GM19455 (cell line): ENCODE data around the gene LHX4.

Experiments
- ATAC-seq: cut with Tn5 transposase; IDR thresholded peaks from one replicate; pipeline ENCODE4 v1.9.1; 2021; ENCODE audit not compliant: unreplicated experiment

The LHX4 gene

DNA sequence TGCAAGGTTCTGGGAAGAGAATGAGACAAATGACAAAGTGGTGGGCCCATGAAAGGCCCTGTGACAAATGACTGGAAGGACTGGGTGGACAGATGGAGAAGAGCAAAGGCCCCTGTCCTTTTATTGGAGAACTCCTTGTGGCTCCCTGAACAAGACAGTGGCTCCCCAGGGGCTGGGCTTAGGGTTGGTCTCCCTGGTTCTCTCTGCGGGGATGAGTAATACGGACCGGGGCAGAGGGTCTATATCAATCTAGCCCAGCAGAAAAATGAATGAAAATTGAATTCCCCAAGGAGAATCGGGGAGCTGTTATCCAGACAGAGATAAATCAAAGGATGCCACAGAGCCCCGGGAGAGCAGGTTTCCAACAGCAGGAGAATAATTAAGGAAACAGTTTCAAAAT lies 5.2 kb upstream of the LHX4 start:
- no peak for ATAC-seq

DNA sequence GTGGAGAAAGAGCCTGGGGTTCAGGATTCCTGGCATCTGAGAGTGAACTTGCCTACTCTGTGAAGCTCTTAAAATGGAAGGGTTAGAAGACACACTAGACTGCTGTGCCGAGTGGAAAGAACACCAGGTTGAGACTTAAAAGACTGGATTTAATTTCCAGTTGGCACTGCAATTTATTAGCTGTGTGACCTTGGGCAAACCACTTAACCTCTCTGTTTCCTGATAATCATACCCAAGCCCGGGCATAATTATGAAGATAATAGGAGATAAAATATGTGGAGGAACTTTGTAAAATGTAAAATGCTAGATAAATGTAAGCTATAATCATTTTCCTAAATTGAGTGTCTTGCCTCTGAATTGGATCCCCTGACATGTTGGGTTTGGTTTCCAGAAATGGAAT lies 4.7 kb upstream of the LHX4 start:
- no peak for ATAC-seq

DNA sequence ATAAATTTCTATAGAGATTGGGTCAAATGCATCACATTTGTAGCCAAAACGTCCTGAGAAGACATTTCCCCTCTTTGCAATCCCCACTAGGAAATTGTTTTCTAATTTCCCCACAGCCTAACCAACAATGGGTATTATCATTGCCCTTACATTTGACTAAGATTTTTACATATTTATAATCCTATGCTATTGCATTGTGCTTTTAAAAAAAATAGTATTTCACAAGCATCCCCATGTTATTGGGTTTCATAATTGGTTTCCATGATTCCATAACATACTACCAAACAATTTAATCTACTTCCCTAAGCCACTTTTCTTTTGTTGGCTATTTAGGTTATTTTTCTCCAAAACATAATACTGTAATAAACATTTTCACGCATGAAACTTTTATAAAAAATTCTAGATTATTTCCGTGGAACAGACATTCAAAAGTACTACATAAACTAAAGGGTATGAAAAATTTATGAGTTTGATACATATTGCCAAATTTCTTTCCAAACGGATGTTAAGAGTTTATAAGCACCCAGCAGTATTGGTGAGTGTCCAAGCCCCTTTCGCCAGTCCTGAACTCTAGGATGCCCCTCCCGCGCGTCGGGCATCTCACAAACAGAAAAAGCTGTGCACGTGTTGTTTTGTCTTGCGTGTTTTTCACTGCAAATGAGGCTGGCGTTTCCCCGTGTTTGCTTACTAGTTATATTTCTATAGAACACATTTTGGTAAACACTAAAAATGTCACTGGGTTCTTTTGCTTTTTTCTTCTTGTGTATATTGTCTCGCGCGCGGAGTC lies 2.0 kb upstream of the LHX4 start:
- no peak for ATAC-seq

DNA sequence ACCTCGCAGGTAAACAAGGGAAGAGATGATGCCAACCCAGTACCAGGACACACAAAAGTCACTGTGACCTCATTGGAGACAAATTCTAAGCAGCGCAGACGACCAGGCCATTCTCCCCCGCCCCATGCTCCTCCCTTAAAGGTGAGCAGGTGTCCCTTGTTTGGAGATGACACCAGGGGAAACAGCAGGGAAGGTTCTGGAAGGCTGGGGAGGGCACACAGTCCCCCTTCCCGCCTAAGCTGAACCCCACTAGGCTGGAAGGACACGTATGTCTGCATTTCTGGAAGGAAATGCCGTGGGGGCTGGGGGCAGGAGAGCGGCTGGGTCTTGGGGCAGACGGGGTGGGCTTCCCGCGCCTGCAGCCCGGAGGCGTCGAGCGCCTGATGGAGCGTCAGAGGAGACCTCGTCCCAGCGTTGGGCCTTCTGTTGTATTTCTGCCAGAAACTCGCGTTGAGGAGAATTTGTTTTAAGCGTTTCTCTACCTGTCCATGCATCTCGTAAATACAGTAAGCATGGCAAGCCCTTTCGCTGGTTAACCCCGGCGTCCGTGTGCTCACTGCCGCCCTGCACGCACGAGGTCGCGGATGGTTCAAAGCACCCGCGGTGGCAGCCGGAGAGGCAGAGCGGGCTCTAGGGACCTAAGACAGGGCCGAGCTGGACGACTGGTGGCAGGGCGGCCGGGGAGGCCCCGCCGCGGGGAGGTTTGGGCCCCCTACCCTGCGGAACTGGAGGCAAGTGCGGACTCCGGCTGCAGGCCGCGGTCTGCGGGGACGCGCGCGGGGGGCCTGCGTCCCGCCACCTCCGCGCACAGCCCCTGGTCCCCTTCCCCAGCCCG lies 1.2 kb upstream of the LHX4 start:
- peak; percentile 12 for ATAC-seq

DNA sequence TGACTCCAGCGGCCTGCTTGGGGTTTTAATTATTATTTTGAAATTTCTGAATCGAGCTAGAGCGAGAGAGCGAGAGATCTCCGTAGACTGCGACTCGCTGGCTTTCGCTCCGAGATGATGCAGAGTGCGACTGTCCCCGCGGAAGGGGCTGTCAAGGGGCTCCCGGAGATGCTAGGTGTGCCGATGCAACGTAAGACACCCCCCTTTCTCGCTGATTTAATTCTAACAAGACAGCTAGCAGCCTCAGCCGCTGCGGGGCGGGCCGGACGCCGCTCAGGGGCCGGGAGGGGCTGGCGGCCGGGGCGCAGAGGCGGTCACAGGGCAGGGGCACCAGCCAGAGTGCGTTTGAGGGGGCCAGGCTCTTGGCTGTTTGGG lies 339 bp downstream of the LHX4 start:
- ATAC-seq = peak; percentile 16

DNA sequence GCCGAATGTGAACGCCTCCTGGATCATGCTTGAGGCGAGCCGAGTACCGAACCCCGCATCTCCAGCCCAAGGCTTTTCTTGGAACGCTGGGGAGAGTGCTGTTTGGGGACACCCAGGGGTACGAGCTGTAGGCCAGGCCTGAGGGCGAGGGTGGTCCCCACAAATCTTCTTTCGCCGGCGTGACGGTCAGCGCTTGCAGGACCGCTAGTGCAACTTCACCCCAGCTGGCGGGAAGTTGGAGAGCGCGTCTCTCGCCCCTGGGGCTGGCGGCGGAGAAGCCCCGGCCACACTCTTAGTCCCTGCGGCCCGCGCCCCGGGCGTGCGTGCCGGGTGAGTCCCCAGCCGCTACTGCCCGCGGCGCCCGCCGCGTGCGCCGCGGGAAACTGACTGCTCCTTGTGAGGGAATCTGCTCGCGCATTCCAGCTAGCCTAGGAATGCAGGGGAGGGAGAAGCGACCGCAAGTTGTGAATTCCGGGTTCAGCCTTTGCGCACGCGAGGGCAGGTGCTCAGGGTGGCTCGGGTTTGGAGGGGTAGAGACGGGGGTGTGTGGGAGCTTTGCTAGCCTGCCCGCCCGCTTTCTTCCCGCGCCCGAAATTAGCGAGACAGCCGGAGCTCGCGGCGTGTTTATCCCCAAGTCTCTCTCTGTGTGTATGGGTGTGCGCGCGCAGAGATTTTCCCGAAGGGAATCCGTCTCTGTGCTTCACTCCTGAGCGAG lies 884 bp downstream of the LHX4 start:
- no peak for ATAC-seq

DNA sequence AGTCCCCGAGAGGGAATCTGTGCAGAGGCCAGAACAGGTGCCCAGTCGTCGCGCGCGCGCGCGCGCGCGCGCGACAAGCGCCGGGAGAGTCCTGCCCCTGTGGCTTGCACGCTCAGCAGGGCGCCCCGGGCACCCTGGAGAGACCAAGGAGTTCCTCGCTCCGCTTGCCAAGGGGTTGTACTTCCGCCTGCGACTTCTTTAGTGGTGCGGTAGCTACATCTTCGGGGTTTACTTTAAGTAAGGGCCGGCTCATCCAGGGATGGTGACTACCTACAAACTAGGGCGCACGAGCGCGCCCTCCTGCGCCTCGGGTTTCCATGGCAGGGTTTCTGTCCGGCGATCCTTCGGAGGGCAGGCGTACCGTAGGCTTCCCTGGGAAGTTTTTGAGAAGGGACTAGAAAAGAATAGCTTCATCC lies 1.4 kb downstream of the LHX4 start:
- no peak for ATAC-seq

DNA sequence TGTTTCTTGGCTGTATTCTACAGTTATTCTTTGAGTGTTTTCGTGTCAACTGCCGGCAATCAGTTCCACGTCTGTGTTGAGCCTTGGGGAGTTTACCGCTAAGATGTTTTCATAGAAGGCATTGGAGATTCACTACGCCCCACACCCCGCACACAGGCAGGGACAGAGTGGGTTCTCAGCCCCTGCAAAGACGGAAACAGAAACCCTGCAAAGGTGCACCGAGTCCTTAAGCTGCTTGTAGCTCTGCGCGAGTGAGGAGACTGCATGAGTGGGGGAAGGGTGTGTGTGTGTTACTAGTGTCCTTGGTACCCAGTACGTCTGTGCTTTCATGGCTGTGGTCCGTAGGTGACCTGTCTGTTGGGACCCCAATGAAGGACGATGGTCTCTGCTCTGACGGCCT lies 1.9 kb downstream of the LHX4 start:
- no peak for ATAC-seq

DNA sequence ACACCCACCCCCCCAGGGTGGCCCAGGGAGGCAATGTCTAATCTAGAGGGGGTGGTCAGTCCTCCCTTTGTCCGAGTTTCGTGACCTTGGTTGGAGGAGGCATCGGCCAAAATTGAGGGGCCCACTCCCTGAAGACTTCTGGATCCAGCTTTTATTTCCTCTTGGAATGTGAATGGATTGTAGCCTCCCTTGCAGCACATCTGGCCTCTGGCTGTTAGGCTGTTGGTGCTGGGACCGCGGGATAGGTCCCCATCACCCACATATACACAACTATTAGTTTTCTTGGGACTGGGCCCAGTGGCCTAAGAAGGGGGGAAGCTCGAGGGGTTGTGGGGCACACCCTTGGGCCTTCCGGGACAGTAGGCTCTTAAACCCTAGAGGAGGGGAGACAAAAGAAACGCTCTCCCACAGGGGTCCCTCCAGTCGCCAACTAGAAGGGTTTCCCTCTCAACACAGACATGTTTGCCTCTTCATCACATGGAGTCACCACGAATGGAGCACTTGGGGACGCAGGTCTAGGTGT lies 2.5 kb downstream of the LHX4 start:
- ATAC-seq = no peak

DNA sequence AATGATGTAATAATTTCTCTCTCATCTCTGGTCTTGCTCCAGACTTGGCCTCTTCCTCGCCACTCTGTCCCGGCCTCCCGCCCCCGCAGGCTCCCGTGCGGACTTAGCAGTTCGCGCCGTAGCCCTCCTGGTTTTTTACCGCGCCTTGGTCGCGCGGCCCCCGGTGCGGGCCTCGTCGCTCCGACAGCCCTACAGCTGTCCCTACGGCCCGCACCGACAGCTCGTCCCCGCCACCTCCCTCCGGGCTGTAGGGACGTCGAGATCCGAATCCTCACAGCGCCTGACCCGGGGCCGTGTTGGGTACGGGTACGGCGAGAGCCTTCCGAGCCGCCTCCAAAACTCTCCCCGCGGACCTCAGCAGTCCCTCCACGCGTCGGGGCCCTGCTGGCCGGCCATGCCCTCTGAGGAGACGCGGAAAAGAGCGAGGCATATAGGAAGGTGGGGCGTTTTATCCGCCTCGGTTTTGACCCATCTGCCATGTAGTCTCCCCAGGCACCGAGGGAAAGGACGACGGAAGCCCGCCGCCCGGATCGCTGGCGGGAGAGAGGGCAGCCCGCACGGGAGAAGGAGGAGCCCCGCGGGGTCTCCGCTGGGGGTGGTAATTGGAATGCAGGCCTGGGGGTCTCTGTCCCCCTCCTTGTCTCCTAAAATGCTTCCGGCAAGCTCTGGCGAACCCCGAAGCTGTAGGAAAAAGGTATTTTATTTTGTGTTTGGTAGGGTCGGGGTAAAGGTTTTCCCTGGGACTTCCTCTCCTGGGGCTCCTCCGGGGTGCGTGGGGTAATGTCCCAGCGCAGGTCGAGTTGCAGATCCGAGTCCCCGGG lies 3.3 kb downstream of the LHX4 start:
- ATAC-seq = no peak

DNA sequence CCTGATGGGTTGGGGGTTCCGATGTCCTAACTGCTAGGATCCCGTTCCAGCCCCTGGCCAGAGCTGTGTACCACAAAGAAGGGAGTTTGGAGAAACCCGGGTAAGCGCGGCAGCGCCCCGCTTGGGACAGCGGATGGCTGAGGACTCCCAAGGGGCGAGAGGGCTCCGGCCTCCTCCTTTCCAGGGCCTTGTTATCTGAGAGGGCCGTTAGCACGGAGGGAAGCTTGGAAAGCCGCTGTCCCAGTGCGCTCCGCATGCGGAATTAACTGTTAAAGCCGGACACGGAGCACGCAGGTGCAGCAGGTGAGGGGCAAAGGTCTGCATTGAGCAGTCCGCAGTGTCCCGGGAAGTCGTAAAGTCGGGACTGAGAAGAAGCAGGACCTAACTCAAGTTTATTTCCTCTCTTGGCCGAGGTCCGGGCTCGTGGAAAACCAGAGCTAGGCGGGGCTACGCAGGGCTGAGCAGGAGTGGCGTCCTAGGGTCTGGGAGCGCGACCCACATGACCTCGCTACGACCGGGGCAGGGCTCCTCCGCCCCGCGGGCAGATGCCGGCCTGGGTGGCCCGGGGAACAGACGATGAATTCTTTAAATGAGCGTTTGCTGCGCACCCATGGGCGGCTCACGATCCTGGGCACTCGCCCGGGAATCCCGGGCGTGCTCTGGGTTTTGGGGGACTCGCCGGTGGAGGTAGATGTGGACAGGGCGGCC lies 4.5 kb downstream of the LHX4 start:
- ATAC-seq = no peak

DNA sequence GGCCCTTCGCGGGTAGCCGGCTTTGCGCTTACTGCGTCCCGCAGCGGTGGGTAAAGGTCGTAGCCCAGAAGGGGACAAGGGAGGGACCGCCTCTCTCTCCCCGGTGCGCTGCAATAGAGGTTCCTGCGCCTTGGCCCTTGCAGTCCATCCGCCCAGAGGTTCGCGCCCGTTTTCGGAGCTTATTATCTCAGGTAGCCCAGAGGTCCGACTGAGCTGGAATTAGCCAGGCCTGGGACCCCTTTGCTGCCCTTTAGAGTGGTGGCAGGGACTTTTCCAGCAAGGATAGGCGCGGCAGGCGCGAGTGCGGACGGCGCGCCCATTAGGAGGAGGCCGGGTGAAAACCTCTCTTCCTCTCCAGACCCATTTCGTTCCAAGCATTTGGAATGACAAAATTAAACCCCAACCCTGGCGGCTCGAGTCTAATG lies 5.0 kb downstream of the LHX4 start:
- no peak for ATAC-seq

DNA sequence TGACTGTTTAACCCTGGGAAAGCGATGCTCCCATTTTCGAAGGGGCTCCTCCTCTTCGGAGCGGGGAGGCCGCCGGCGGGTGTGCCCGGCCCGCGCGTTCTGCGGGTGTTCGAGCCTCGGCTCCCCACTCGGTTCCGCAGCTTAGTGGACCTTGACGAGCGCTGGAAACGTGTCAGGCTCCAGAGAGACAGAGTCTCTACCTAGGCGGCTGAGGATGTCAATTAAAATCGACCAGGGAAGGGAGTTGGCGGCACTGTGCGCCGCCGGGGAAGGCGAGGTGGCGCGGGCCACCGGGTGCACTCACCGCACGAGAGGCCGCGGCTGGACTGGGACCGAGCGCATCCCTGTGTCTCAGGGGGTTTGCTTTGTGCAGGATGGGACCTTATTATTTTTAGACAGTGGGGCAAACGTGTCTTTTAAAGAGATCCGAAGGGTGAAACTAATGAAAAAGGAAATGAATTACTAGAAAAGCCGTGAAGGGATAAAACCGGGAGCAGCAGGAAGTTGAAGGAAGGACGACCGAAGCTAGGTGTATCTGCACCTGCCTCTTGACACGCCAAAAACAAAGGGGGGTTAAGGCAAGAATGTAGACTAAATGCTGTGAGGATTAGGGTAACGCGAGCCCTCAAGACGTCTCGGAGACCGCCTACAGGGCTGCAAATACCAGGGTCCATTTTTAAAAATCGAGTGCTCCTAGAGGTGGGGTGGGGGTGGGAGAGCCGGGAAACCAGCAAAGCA lies 5.6 kb downstream of the LHX4 start:
- ATAC-seq = no peak

DNA sequence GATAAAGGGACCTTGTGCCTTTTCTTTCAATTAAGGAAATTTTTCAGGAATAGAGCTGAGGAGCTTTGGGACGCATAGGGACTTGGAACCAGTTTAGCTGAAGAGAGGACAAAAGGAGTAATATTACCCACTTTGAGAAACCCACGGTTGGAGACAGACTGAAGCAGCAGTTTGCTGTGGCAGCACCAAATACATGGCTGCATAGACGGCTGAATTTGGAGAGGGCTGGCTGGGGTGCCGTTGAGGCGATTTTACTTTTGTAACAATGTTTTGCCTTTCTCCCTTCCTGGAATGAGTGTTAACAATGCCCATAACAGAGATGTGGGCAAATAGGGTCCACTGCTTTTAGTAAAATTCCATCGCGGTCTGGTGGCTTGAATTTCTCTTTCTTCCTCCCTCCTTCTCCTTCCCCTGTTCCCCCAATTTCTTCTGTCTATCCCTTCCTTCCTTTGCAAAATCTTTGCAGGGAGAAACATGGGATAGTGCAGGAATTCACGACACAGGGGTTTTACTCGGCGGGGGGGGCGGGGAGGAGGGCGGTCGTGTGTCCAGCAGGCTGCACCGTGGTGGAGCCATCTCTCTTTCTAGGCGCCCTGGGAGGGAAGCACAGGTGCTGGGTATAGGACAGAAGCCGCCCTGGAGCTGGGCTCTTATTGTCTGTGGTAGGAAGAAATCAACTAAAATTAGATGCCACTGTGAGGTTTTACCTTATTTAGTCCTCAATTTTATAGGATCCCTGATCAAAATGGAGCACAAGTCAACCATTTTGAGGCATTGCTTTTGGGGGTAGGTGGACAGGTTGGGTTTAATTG lies 6.8 kb downstream of the LHX4 start:
- no peak for ATAC-seq

DNA sequence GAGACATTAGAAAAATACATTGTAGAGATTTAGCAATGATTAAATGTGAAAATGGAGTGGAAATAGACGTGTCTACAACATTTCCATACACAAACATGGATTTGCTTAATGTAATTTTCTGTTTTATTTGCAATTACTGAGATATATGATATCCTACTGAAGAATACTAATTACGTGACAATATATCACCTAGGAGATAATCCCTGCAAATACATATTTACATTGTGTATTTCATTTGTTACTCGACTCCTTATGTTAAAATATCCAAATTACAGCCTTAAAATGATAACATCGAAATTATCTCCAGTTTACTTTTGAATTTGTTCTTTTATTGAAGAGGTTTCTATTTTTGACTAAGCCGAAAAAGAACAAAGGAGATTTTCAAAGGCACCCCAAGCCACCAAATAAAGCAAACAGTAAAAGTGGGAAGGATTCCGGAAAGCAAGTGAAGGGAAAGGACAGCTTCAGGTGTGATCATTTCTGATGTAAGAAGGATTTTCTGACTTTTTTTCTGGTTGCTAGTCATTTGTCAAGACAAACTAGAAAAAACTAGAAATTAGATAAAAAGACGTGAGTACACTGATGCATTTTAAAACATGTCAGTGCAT lies 7.9 kb downstream of the LHX4 start:
- no peak for ATAC-seq

DNA sequence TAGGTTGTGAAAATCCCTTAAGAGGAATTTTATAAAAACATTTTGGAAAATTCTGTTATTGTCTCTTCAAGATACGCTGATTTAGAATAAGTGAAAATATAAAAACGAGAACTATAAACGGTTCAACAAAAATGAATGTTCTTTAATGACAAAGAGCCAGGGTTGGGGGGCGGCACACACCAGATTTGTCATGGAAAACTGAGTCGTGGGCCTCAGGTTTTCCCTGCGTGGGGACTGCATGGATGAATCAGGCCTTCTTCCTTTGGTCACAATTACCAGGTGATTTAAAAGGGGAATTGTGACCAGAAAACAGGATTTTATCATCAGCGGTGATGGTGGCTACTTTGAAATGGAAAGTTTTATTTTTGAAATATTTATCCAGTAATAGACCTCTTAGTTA lies 8.6 kb downstream of the LHX4 start:
- ATAC-seq = no peak

DNA sequence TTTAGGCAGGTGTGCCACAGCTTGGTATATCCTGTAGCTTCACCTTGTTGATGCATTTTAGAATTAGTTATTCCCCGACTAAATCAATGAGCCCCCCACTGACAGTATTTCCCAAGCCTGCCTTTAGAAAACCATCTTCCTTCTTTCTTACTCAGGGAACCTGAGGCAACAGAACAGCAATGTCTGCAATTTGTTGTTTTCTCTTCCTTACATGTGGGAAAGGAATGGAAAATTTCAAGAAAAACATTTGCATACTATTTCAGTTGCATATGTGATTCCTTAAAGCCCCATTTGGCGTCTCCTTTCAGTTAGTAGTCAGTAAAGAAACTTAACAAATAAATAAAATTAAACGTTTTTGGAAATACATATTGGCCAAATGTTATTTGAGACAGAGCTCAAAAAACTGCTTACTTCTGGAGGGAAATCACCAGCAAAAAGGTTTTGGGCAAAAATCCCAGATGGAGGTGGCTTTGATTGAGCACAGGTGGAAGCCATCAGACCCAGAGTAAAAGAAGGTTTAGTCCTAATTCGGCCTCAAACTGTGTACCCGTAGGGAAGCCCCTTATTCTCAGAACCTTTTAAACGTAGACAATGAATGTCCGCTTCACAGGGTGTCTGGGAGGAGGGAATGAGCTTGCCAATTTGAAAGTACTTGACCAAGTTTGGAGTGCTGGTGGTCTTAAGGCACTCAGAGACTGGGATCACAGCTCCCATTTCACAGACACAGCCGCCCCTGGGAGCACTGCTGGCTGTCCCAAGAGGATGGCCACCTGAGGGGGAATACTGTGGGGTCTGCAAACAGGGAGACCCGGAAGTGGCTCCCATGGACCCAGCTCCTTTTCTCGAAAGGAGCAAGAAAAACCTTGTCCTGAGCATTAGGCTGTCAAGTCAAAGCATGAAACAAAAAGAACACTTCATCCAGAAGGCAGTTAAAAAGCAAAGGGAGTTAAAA lies 9.4 kb downstream of the LHX4 start:
- no peak for ATAC-seq
